ENCODE measurements around the gene CFAP97D2.

DNA sequence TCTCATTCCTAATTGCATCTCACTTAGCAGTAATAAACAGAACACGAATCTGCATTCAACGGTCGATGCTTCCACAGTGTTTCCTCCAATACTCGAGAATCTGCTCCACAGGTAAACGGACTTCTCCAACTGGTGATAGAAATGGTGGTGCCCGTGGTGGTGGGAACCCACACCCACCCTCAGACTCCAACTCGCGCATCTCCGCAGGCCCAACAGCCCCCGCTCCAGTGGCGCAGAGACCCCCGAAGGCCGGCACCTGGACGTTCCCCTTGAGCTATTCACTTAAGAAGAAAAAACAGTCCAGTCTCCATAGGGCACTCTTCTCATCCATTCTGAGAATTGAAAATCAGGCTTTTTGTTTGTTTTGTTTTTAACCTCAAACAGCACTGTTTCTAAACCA is 32.9 kb upstream of the CFAP97D2 start:
- TF ChIP-seq YY1 (IDR thresholded peaks at IDR 0.05; ENCODE audit: insufficient read depth, insufficient read length) (no peak), ZNF274 (IDR thresholded peaks at IDR 0.05; ENCODE audit: low read depth, low read length) (no peak)
